Dermis blood vessel endothelial cell (primary cell): ENCODE measurements around the gene SLC12A7. TPM values are rescaled to one million over a fixed set of nuclear protein-coding genes. Genes with fewer than 3 reads are reported as not detected.

Experiments used
- DNase-seq: peaks from one replicate; pipeline ENCODE4 v3.0.0; 2010
- total RNA-seq: library from RNA; depleted of rRNA; stranded (reverse); fragments of >200 nt; gene quantifications from 2 replicates; pipeline ENCODE4 v1.2.3, GENCODE V29; 2014

Gene SLC12A7
- total RNA-seq, 1 donor from 2014 or later: 31.3 TPM

DNA sequence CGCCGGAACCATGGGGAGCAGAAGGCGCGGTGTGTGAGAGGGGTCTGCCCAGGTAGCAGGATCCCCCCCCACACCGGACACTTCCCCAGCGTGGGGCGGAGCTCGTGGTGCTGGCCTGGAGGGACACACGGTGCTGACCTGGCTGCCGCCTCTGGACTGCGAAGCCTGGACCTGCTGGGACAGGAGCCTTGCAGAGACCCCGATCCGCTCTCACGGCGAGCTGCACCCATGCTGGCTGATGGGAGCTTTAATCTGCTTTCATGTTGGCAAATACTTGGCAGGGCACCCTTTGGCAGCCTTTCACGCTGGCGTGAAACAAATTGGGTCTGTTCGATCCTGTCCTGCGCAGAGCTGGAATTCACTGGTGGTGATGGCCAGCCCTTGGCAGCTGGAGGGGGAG, 95.8 kb downstream of the SLC12A7 start:
- no peak for DNase-seq

DNA sequence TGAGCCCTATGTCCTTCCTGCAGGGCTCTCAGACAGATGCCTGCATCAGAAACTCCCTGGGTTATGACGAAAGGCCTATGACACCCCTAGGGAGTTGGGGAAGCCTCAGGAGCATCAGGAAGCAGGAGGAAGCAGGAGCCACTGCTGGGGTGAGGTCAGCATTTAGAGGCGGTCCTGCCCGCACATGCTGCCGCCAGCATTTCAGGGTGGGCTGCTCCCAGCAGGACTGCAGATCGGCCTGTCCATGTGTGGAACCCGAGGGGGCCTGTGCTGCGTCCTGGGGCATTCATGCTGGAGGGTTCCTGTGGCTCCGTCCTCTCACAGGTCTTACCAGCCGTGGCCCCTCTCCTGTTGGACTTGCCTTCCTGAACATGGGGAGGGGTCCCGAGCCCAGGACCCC, 96.4 kb downstream of the SLC12A7 start:
- DNase-seq: no peak

DNA sequence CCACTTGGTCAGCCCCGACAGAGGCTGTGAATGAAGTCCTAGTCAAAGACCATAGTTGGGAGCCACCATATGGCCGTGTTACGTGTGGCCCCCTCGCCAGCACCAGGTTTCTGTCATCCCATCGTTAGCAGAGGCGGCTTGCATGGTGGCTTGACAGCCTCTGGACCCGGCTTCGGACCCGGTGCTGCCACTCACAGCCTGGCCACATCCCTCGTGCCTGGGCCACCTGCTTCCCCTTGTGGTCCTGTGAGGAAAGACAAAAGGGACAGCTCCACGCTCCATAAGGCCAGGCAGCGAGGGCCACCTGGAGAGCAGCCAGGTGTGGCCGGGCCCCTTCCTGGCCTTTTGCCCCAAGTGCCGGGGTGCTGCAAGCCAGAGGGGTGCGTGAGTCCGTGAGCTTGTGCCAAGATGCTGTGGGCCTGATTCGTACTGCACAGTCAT, 97.1 kb downstream of the SLC12A7 start:
- DNase-seq: no peak

DNA sequence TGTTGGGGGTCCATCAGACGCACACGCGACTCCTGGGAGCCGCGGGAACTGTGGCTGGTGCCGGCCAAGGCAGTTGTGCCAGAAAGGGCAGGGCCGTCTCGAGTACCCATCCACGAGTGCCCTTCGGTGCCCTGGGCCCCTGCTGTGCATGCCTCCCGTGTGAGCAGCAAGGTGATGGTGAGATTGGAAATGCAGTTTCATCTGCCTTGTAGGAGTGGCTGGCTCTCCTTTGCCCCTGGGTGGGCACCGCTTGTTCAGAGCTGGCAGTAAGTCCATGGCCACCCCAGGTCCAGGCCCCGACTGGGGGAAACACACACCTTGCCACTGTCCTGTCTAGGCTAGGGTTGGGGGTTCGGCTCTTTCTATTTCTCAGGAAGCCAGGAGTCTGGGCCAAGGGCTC, 97.5 kb downstream of the SLC12A7 start:
- no peak for DNase-seq

DNA sequence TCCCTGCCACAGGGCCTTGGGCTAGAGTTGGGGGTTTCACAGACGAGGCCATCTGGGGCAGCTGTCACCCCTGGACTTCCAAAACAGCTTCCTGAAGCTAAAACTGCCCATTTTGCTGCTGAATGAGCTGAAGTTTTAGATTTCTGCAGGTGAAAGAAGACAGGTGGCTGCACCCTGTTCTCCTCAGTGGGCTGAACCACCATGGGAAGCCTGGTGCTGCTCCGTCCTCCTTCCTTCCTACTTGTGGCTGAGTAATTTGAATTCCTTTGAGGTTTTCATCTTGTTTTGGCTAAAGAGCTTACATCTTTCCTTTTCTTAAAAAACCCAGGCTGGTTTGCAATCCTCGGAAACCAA, 97.9 kb downstream of the SLC12A7 start:
- DNase-seq: no peak

DNA sequence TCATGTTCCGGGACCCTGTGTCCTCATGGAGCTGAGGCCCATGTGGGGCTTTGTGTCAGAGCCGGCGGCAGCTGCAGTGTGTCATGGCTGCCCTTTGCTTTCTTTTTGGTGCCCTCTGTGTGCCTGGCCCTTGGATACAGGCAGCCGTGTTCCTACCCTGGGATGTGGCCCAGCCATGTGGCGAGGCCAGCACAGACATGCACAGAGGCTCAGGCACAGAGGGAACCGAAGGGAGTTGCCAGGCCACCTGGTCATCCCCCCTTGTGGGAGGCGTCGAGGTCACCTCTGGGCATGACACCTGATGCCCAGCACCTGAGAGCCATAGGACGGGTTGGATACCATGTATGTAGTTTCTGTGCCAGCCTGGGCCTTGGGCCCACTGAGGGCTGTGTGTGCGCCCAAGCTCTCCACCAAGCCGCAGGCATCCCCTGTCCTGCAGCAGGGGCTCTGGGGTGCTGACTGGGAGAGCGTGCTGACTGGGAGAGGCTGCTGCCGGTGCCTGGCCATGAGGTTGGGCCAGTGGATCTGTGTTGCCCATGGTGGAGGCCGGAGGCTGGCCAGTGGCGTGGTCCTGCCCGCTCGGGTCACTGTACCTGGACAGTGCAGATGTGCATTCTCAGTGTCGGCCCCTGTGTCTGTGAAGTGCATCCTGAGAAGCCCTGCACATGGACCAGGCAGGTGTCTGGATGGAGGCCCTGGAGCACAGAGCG, 98.5 kb downstream of the SLC12A7 start:
- no peak for DNase-seq

DNA sequence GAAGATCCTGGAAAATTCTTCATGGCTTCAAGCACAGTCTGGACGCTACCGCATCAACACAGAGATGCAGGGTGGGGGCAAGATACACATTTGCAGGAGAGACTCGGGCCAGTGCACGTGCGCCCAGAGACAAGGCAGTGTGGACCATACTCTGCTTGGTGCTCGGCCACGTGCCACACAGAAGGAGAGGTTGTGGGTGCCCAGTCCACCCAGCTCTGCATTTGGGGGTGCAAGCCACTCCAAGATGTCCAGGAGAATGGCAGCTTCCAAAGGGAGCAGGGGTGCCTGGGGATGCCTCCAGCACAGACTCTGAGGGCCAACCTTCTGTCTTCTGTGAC, 99.0 kb downstream of the SLC12A7 start:
- no peak for DNase-seq

DNA sequence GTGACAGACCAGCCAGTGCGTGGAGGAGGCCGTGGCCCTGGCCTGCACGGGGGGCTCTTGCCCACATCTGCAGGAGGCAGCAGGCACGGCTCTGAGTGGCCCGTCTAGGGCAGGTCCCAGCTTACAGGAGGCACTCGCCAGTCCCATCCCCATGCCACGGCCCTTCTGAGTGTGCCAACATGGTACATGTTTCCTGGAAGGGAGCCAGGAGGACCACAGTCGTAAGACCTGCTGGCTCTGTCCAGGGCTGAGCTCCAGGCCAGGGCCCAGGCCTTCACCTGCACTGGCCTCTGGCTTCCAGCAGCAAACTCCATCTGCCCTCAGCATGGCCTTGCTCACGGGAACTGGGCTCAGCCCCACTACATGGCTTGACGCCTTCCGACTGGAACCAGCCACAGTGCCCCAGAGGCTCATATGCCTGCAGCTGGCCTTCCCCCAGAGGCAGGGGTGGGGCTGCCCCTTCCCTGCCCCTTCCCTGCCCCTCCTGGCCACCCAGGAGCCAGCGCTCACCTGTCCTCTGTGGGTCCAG, 99.5 kb downstream of the SLC12A7 start:
- no peak for DNase-seq

DNA sequence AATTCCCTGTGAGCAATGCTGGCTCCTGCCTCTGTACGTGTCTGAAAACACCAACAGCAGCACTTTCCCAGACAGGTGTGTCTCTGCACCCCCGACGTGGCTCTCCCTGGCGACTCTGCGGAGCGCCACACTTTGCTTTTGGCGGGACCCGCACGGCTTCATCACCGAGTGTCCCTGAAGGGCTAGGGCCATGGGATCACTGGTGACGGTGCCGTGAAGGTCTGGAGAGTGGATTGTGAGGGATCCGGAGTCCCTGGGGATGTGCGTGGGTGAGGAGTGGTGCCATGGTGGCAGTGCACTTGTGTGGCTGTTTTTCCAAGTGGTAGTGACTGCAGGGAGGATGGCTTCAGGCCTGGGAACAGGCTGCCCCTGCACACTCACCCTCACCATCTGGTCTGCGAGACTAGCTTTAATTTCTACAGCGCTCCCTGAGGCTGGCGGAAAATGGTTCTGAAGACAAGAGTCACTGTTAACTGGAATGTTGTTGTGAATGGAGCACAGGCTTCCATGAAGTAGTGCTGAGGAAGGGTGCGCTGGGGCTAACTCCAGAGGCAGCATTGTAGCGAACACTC, 100.0 kb downstream of the SLC12A7 start:
- DNase-seq: no peak

DNA sequence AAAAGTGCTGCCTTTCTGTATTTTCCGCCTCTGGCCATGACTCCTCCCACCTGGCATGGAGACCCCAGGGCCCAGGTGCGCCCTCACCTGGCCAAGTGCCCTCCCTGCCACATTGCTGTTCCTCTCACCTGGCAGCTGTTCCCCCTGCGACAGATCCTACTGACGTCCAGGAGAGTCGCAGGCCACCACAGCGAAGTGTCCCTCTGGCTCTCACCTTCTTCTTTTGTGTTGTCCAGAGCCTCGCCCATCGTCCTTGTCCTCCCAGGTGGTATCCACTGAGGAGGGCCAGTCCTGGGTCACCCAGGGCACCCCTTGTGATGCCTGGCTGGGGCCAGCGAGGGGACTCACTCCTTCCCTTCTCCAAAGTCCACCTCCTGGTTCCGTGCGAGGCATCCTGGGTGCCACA, 100.6 kb downstream of the SLC12A7 start:
- peak; percentile 48 for DNase-seq

DNA sequence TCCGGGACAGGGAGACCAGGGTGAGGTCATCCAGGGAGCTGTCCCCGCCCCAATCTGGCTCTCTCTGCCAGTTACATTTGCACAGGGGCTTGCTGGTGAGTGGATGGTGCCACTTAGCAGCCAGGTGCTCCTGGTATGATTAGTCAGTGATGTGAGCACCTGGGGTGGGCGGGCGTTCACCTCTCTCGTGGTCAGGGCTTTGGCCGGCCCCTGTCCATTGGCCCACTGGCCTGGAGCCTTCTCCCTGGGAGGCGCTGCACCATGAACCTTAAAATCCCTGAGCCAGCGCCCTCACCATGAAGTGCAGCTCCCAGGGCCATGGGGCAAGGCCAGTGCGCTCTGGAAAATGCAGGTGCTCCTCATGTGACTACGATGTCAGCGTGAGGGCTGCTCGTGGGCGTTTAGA, 101.2 kb downstream of the SLC12A7 start:
- no peak for DNase-seq

DNA sequence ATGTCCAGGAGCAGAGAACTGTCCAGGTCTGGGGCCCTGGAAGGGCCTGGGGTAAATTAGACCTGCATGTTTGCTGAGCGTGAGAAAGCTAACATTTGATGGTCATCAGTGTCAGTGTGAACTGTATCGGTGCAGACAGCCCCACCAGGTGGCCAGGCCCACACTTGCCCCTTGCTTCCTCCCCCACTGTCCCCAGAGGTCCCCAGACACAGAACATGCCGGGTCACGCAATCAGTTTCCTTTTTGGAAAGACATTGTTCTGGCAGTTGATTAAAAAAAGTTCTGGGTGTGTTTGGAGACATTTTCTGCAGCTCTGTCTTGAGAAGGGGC, 101.7 kb downstream of the SLC12A7 start:
- no peak for DNase-seq

DNA sequence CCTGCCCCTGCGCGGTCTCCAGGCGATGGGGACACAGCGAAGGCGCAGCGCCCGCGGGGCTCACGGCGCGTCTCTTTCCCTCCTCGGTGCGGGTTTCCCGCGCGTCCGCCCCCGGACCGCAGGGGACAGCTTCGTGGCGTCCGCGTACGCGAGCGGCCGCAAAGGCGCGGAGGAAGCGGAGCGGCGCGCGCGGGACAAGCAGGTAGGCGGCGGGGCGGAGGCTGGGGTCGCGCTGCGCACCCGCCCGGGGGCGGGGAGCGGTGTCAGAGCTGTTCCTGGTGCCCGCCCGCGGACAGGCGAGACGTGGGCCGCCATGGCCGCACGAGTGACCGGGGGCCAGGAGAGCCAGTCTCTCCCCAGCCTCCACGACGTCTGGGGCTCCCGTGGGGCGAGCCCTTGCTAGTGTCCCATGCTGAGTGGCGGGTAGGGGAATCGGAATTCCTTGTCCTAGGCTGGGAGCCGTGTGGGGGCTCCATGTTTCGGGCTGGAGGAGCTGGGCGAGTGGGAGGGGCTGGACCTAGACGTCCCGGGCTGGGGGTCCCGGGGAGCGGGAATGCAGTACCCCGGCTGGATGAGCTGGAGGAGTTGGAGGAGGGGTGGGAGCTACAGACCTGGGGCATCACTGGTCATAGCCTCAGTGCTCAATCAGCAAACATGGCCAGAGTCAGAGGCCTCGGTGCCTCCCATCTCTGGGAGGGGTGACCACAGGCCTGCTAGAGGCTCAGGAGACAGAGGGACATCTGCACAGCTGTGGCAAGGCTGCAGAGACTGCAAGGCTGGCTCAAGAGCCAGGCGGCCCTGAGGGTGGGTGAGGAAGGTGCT, 102.3 kb downstream of the SLC12A7 start:
- no peak for DNase-seq

DNA sequence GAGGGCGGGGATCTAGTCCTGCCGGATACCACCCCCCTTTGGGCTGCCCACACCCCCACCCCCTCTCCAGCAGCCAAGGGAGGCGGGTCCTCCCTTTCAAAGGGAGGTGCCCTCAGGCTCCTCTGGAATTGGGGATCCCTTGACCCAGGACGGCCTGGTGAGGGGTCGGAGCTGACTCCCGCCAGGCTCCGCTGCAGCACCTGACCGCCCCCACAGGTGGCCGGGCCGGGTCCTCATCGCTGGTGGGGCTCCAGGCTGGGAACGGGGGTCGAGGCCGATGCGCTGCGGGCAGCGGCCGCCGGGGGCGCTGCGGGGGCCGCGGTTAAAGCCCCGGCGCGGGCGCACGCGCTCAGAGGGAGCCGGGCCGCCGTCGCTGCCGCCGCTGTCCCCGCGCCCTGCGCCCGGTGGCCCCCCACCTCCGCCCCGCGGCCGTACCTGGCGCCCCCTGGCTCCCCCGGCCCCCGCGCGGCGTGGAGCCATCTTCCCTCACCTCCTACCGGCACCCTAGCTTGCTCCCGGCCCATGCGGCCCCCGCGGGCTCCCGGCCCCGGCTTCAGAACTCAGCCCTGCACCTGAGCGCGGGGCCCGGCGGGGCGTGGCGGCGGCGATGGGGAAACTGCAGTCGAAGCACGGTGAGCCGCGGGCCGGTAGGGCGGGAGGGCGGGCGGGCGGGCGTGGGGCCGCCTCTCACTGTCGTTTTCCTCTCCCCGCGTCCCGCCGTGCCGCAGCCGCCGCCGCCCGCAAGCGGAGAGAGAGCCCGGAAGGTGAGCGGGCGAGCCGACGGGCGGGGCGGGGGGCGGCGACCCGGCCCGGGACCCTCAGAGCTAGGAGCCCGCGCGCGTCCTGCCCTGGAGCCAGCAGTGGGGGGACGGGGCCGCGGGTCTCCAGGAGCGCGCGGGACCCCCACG, 103.2 kb downstream of the SLC12A7 start, which contains the start of gene NKD2:
Gene NKD2, plus strand, starts transcription at position 352 of the 908 bp plus-strand sequence. Its CDS starts 256 bp downstream, at position 608.
- DNase-seq: peak; percentile 55

DNA sequence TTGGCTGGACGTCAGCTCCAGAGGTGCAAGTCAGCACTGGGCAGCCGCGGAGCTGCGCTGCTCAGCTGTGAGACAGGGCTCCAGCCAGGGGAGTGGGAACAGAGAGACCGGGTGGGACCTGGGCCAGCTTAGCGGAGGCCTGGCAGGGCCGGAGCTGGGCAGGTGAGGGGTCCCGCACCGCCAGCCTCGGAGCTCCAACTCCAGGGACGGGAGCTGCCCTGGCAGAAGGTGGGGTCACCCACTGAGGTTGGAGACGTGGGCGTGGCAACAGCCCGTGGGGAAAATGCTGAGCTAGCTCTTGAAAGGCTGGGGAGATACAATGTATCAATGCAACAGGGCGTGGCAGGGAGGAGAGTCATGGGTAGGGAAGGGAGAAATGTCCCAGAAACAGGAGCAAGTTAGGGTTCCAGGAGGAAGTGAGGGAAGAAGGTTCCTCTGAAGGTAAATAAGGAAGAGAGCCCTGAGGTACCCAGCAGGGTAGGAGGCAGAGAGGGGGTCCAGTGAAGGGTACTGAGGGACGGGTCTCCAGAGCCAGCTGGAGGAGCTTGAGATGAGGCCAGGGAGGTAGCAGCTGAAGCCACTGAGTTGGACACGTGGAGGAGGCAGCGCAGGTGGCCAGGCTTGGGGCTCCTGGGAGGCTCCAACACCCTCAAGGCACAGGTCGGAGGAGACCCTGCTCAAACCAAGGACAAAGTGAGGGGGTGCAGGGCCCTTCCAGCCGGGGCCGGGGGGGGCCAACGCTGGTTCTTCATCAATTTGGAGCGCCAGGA, 104.0 kb downstream of the SLC12A7 start:
- DNase-seq: no peak

DNA sequence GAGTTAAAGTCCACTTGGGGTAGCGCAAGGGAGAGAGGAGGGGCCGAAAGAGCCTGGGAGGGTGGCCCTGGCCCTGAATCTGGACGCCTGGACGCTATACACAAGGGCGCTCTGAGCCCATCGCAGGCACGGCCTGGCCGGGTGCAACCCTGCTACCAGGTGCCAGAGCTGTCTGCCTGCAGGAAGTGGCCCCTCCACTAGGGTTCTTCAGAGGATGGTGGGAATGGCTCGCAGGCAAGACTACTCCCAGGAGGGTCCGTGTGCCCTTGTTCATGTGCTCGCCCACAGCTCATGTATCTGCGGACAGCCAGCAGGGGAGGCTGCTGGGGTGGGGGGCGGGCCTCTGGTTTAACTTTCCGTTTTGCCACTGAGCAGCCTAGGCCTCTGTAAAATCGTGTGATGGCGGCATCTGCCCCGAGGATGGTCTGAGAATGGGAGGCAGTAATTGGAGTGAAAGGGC, 104.6 kb downstream of the SLC12A7 start:
- DNase-seq: no peak

DNA sequence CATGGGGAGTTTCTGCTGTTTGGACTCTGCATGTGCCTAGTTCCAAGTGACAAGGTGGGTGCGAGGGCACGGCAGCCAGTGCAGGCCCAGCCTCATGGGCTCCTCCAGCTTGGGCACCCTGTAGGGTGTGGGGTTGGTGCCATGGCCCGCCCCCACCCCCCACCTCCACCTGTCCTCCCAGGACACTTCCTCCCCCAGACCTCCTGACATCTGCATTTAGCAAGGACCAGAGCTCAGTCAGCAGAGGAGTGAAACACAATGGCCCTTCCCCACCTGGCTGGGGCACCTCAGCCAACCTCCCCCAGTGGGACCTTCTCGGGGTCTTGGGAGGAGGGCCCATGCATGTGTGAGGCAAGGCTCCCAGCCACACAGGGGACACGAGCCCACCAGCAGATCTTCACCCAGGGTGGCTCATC, 105.2 kb downstream of the SLC12A7 start:
- DNase-seq: no peak

DNA sequence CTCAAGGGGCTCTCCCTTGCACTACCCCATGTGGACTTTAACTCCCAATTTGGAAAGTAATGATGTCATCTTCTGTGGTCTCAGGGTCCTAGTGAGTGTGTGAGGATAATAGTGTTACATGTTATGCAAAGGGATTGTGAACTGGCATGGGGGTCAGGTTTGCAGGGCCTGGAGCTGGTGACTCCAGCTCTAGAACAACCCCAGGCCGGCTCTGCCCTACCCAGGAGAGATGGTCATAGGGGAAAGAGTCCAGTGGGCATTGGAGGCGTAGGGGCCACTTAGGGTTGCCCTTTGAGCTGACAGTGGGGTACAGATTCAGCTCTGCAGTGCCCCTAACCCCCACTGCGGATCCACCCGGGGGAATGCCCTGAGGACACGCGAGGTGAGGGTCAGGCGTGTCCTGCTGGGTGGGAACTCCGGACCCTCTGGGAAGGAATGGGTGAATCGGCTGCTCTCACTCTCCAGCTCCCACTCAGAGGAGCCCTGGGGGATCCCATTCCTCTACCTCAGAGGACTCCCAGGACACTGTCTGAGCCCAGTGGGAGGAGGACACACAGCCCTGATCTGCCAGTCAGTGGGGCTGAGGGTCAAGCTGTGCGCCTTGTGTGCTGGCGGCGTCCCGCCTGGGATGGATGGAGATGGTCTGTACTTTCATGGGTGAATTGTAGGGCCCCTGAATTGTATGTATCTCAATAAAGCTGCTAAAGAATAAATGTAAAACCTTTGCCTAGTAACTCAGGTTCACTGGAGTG, 105.8 kb downstream of the SLC12A7 start:
- DNase-seq: no peak

DNA sequence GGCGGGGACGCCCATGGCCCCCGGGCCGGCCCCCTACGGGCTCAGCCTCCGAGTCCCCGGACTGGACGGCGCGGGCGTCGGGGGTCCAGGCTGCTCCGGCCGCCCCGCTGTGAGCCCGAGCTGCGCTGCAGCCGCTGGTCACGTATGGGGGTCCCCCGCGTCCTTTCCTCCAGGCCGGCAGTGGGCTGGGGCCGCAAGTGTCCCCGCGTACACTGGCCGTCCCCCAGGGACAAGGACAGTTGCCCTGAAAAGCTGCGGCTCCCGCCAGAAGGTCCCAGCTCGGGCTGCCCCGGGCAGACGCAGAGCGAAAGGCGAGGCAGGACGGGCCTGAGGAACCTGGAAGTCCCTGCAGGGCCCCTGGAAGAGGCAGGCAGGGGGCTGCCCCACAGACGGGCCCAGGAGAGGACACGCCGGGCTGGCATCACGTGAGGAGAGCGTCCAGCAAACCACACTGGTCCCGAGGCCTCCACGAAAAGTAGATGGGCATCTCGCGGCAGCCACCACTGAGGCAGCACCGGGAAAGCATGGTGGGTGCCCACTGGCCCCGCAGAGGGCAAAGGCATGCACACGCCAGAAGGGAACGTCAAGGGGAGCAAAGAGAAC, 106.5 kb downstream of the SLC12A7 start:
- DNase-seq: no peak

DNA sequence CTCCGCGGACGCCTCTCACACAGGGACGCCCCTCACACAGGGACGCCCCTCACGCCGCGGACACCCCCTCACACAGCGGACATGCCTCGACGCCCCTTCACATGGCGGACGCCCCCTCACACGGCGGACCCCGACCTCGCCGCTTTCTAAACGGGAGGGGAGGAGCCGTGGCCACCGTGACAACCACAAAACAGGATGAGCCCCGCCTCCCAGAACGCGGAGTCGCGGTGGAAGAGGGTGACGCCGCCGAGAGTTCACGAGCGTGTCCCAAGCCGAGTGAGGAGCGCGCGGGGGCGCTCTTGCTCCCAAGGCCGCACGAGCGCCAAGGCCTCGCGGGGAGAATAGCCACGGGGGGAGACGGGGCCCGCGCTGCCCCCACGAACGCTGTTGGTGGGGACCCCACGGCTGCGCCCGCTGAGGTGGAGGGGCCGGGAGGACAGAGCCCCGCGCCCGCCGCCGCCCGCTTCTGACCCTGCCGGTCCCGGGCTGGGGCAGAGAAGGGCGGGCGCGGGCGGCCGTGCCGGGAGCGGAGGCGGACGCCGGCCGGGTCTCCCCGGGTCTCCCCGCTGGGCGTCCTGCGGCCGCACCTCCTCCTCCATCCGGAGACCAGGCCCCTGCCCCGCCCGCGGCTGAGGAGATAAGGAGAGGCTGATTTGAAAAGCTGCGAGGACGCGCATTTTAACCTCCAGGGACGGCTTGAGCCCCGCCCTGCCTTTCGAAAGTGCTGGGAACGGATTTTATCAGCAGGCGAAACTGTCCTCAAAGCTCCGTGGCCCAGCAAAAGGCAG, 107.2 kb downstream of the SLC12A7 start:
- peak; percentile 68 for DNase-seq
